GF-D8 (cell line): Measurements from ENCODE around the gene MRPL10.

Source experiments
- DNase-seq: peaks from one replicate; lab custom pipeline; 2025; lab: John Stamatoyannopoulos, UW

MRPL10 gene

GRCh38 chr17:47839071-47839470 is 7.7 kb upstream of the MRPL10 start:
- no peak for DNase-seq

- no peak for DNase-seq
Observed at GRCh38 chr17:47838636-47839035, 7.3 kb upstream of the MRPL10 start.

GRCh38 chr17:47837401-47838039 is 6.2 kb upstream of the MRPL10 start:
- no peak for DNase-seq

GRCh38 chr17:47836601-47837000 is 5.3 kb upstream of the MRPL10 start:
- DNase-seq = no peak

GRCh38 chr17:47834756-47835155 is 3.4 kb upstream of the MRPL10 start:
- no peak for DNase-seq

GRCh38 chr17:47831934-47832327 is 590 bp upstream of the MRPL10 start:
- DNase-seq = no peak

- DNase-seq = no peak
Observed at GRCh38 chr17:47830396-47831002, 842 bp downstream of the MRPL10 start.

- no peak for DNase-seq
Observed at GRCh38 chr17:47829870-47830269, 1.5 kb downstream of the MRPL10 start.

GRCh38 chr17:47823519-47823918 is 7.8 kb downstream of the MRPL10 start:
- no peak for DNase-seq

GRCh38 chr17:47822785-47823184 is 8.6 kb downstream of the MRPL10 start:
- no peak for DNase-seq

GRCh38 chr17:47821424-47822391 is 9.6 kb downstream of the MRPL10 start, which contains the start of gene OSBPL7:
Gene OSBPL7, minus strand, starts transcription at chr17:47821794. Its CDS starts 1,516 bp downstream, at chr17:47820278.
- DNase-seq = peak; percentile 67

GRCh38 chr17:47821031-47821423 is 10.3 kb downstream of the MRPL10 start:
- DNase-seq = no peak

GRCh38 chr17:47820033-47820789 is 11.1 kb downstream of the MRPL10 start:
- DNase-seq = no peak

- no peak for DNase-seq
Observed at GRCh38 chr17:47819475-47819874, 11.9 kb downstream of the MRPL10 start.

GRCh38 chr17:47818002-47818695 is 13.2 kb downstream of the MRPL10 start:
- DNase-seq = no peak

- DNase-seq = no peak
Observed at GRCh38 chr17:47816947-47817346, 14.4 kb downstream of the MRPL10 start.

GRCh38 chr17:47816111-47816735 is 15.1 kb downstream of the MRPL10 start:
- no peak for DNase-seq

- no peak for DNase-seq
Observed at GRCh38 chr17:47815106-47815918, 16.0 kb downstream of the MRPL10 start.

- no peak for DNase-seq
Observed at GRCh38 chr17:47813512-47814031, 17.8 kb downstream of the MRPL10 start.

GRCh38 chr17:47813077-47813476 is 18.3 kb downstream of the MRPL10 start:
- DNase-seq = no peak
